Measurements from ENCODE around the gene ARHGDIA.

GRCh38 chr17:81844887-81845286 lies 26.2 kb downstream of the ARHGDIA start:
- no peak for TF ChIP-seq CTCF (IDR thresholded peaks at IDR 0.05)
- no peak for TF ChIP-seq EP300 (IDR thresholded peaks at IDR 0.05)
- TF ChIP-seq POLR2AphosphoS5 (IDR thresholded peaks at IDR 0.05), result no peak
- no peak for TF ChIP-seq POLR2A (IDR thresholded peaks at IDR 0.05)
